Cardiac muscle cell (in vitro differentiated cells and primary cell): ENCODE measurements around the gene MYO19. TPM values are rescaled to one million over a fixed set of nuclear protein-coding genes. Genes with fewer than 3 reads are reported as not detected.
"Not testable (repeated sequence)": the region's sequence is repeated elsewhere in the genome, so short reads cannot be mapped to it uniquely, and the experiment has no call there.

Source experiments
- DNase-seq, 2 donors: peaks; one replicate each; pipeline versions ENCODE4 v3.0.0 to v3.0.0-alpha.2; 2010 to 2017; ENCODE audit warnings: low read depth in 1 of 2, low spot score in 1 of 2
- H3K27ac ChIP-seq: fragments of 200-600 bp; sonication (generic); 2 replicates; pipeline ENCODE4 v1.5.1; 2016
- H3K27me3 ChIP-seq: fragments of 200-600 bp; sonication (generic); 2 replicates; pipeline ENCODE4 v1.6.0; 2016; ENCODE audit warnings: control low read depth
- H3K36me3 ChIP-seq: fragments of 200-600 bp; sonication (generic); 2 replicates; pipeline ENCODE4 v1.5.1; 2016; ENCODE audit warnings: control low read depth
- H3K4me1 ChIP-seq: fragments of 200-600 bp; sonication (generic); 2 replicates; pipeline ENCODE4 v1.8.1; 2017; ENCODE audit warnings: low read depth, mild to moderate bottlenecking, mixed run types
- H3K4me3 ChIP-seq: fragments of 200-600 bp; sonication (generic); 2 replicates; pipeline ENCODE4 v1.5.1; 2016; ENCODE audit warnings: mild to moderate bottlenecking
- H3K9me3 ChIP-seq: fragments of 200-600 bp; sonication (generic); 2 replicates; pipeline ENCODE4 v1.5.1; 2017; ENCODE audit warnings: low read depth, mild to moderate bottlenecking, control low read depth
- CTCF ChIP-seq: IDR thresholded peaks from 2 replicates; pipeline ENCODE4 v1.5.1; 2012; ENCODE audit warnings: low read depth, mild to moderate bottlenecking, low read length
- polyA plus RNA-seq: library from polyadenylated mRNA; unstranded; fragments of >200 nt; fragmentation: Nextera tagmentation; extraction: Ambion mirVana; gene quantifications from 2 replicates; pipeline ENCODE4 v1.2.1, GENCODE V29; 2016
- total RNA-seq: library from RNA; depleted of rRNA; stranded (reverse); fragments of >200 nt; gene quantifications from 2 replicates; pipeline ENCODE4 v1.2.3, GENCODE V29; 2016

MYO19 gene
- total and polyA plus RNA-seq, 2 experiments from 2014 or later: 21.0 to 50.8 TPM

- no peaks in the 10 kb centered on the region for H3K36me3 ChIP-seq
Measured at GRCh38 chr17:36509272-36509985, 25.2 kb downstream of the MYO19 start.

GRCh38 chr17:36508439-36508838, 26.2 kb downstream of the MYO19 start:
- H3K27me3 ChIP-seq, DNase-seq: not testable (repeated sequence)

More at GRCh38 chr17:36509272-36509985, 25.2 kb downstream of the MYO19 start:
- Histone ChIP-seq H3K27ac (no peak overlapping the region), H3K4me1 (no peaks in the 10 kb centered on the region), H3K4me3 (no peak overlapping the region), H3K27me3 (no peaks in the 10 kb centered on the region), H3K9me3 (no peaks in the 10 kb centered on the region)
- TF ChIP-seq CTCF: no peak
- no peak for DNase-seq

GRCh38 chr17:36507266-36507665, 27.4 kb downstream of the MYO19 start:
- no peak overlapping the region for H3K27ac ChIP-seq
- H3K36me3 ChIP-seq: no peaks in the 10 kb centered on the region
- TF ChIP-seq CTCF: no peak
- peaks cover 16% of the 10 kb centered on the region for H3K4me1 ChIP-seq
- H3K27me3 ChIP-seq: no peaks in the 10 kb centered on the region
- no peaks in the 10 kb centered on the region for H3K9me3 ChIP-seq
- no peak for DNase-seq
- no peak overlapping the region for H3K4me3 ChIP-seq

More at GRCh38 chr17:36508439-36508838, 26.2 kb downstream of the MYO19 start:
- H3K9me3 ChIP-seq, H3K36me3 ChIP-seq, H3K4me3 ChIP-seq, H3K4me1 ChIP-seq, H3K27ac ChIP-seq: not testable (repeated sequence)

GRCh38 chr17:36506831-36507230, 27.8 kb downstream of the MYO19 start:
- Histone ChIP-seq H3K9me3 (no peaks in the 10 kb centered on the region), H3K27ac (no peak overlapping the region), H3K4me1 (peaks cover 19% of the 10 kb centered on the region), H3K27me3 (no peaks in the 10 kb centered on the region), H3K36me3 (no peaks in the 10 kb centered on the region), H3K4me3 (no peak overlapping the region)
- TF ChIP-seq CTCF: no peak
- no peak for DNase-seq

- Histone ChIP-seq H3K27me3 (no peaks in the 10 kb centered on the region), H3K27ac (no peak overlapping the region), H3K36me3 (no peaks in the 10 kb centered on the region), H3K4me3 (no peak overlapping the region), H3K9me3 (no peaks in the 10 kb centered on the region), H3K4me1 (peaks cover 19% of the 10 kb centered on the region)
- DNase-seq: no peak
- TF ChIP-seq CTCF: no peak
Measured at GRCh38 chr17:36506249-36506826, 28.3 kb downstream of the MYO19 start.

GRCh38 chr17:36505171-36505570, 29.5 kb downstream of the MYO19 start:
- DNase-seq: no peak
- H3K36me3 ChIP-seq: no peaks in the 10 kb centered on the region
- H3K4me3 ChIP-seq: no peak overlapping the region
- no peaks in the 10 kb centered on the region for H3K27me3 ChIP-seq
- no peaks in the 10 kb centered on the region for H3K9me3 ChIP-seq
- no peak for TF ChIP-seq CTCF
- no peak overlapping the region for H3K27ac ChIP-seq
- peaks cover 19% of the 10 kb centered on the region for H3K4me1 ChIP-seq
